ENCODE data around the gene CRYBG2.
"Not testable (repeated sequence)": the region's sequence is repeated elsewhere in the genome, so short reads cannot be mapped to it uniquely, and the experiment has no call there.

The CRYBG2 gene

GRCh38 chr1:26353976-26354820 is at the start of gene CRYBG2:
Gene CRYBG2 (minus strand): TSS chr1:26354130. CDS start chr1:26346657, 7,473 bp downstream.
- no peak for DNase-seq (ENCODE audit: low spot score)

- DNase-seq (ENCODE audit: low spot score) = no peak
These were observed 49.7 kb upstream of the CRYBG2 start for GRCh38 chr1:26403656-26404055.

- no peak for DNase-seq (ENCODE audit: low spot score)
These were observed 48.0 kb upstream of the CRYBG2 start for GRCh38 chr1:26401891-26402290.

GRCh38 chr1:26399034-26399433 is 45.1 kb upstream of the CRYBG2 start:
- DNase-seq (ENCODE audit: low spot score) = no peak

GRCh38 chr1:26395754-26396153 is 41.8 kb upstream of the CRYBG2 start:
- DNase-seq (ENCODE audit: low spot score) = no peak

- peak; percentile 47 for DNase-seq (ENCODE audit: low spot score)
These were observed 37.5 kb upstream of the CRYBG2 start for GRCh38 chr1:26391450-26391849.

GRCh38 chr1:26389604-26390247 is 35.8 kb upstream of the CRYBG2 start:
- no peak for DNase-seq (ENCODE audit: low spot score)

GRCh38 chr1:26388791-26389445 is 35.0 kb upstream of the CRYBG2 start:
- no peak for DNase-seq (ENCODE audit: low spot score)

- DNase-seq (ENCODE audit: low spot score) = no peak
These were observed 33.5 kb upstream of the CRYBG2 start for GRCh38 chr1:26387447-26387846.

GRCh38 chr1:26385063-26385462 is 31.1 kb upstream of the CRYBG2 start:
- DNase-seq (ENCODE audit: low spot score) = not testable (repeated sequence)

GRCh38 chr1:26384076-26384475 is 30.1 kb upstream of the CRYBG2 start:
- no peak for DNase-seq (ENCODE audit: low spot score)

- no peak for DNase-seq (ENCODE audit: low spot score)
These were observed 24.9 kb upstream of the CRYBG2 start for GRCh38 chr1:26378879-26379251.

- DNase-seq (ENCODE audit: low spot score) = peak; percentile 34
These were observed 24.4 kb upstream of the CRYBG2 start for GRCh38 chr1:26378088-26378878.

GRCh38 chr1:26376050-26376449 is 22.1 kb upstream of the CRYBG2 start:
- no peak for DNase-seq (ENCODE audit: low spot score)

GRCh38 chr1:26375081-26375480 is 21.2 kb upstream of the CRYBG2 start:
- no peak for DNase-seq (ENCODE audit: low spot score)

GRCh38 chr1:26374361-26374760 is 20.4 kb upstream of the CRYBG2 start:
- not testable (repeated sequence) for DNase-seq (ENCODE audit: low spot score)

GRCh38 chr1:26373789-26374188 is 19.9 kb upstream of the CRYBG2 start:
- DNase-seq (ENCODE audit: low spot score) = no peak

GRCh38 chr1:26373281-26373680 is 19.4 kb upstream of the CRYBG2 start:
- DNase-seq (ENCODE audit: low spot score) = no peak

GRCh38 chr1:26372611-26373010 is 18.7 kb upstream of the CRYBG2 start, which contains the start of gene ZNF683:
Gene ZNF683 (minus strand): TSS chr1:26372750. CDS start chr1:26368571, 4,179 bp downstream.
- DNase-seq (ENCODE audit: low spot score) = not testable (repeated sequence)

- no peak for DNase-seq (ENCODE audit: low spot score)
These were observed 18.1 kb upstream of the CRYBG2 start for GRCh38 chr1:26372039-26372438.

GRCh38 chr1:26370591-26371382 is 16.9 kb upstream of the CRYBG2 start:
- DNase-seq (ENCODE audit: low spot score) = no peak

Measured in kidney capillary endothelial cell (primary cell).